A549 (cell line): ENCODE data around the gene POLR1B. TPM values are rescaled to one million over a fixed set of nuclear protein-coding genes. Genes with fewer than 3 reads are reported as not detected.

Source experiments
- ATAC-seq, 2 experiments: fragments of 200-7000 bp in 1 of 2; fragments of >200 bp in 1 of 2; cut with Nextera tagmentation in 1 of 2; cut with Tn5 transposase in 1 of 2; 3 replicates each; pipeline versions ENCODE4 v1.8.0 to v1.9.1; 2018 to 2020; ENCODE audit warnings: mild to moderate bottlenecking in 1 of 2, moderate library complexity in 1 of 2
- CTCF ChIA-PET: fragments of 300-600 bp; sonication (Branson Sonifier 250); formaldehyde crosslinking; extraction: SDS; loops from one replicate; lab custom pipeline; 2021; ENCODE audit warnings: antibody characterized with exemption, inconsistent platforms; lab: Yijun Ruan, JAX
- POLR2A ChIA-PET: fragments of 350-600 bp; formaldehyde crosslinking; extraction: SDS; loops from one replicate; lab custom pipeline; 2021; ENCODE audit warnings: antibody characterized with exemption, inconsistent platforms; lab: Yijun Ruan, JAX
- DNase-seq, 2 experiments: peaks; one replicate each; pipeline versions ENCODE4 v3.0.0 to v3.0.0-alpha.2; 2011 to 2016; ENCODE audit warnings: low read depth in 1 of 2, low spot score in 1 of 2
- FAIRE-seq: peaks from 2 replicates; lab custom pipeline; 2011; peaks lifted over from hg19 to GRCh38; lab: Jason Lieb, UNC
- H3K27ac ChIP-seq, 2 experiments: fragments of >200 bp; sonication (Bioruptor Twin); formaldehyde crosslinking; 3 replicates each; pipeline ENCODE4 v1.5.1; 2016 to 2017
- H3K4me1 ChIP-seq: fragments of >200 bp; sonication (Bioruptor Twin); formaldehyde crosslinking; 3 replicates; pipeline ENCODE4 v1.6.1; 2016
- H3K4me2 ChIP-seq: fragments of >200 bp; sonication (Bioruptor Twin); formaldehyde crosslinking; 3 replicates; pipeline ENCODE4 v1.6.1; 2016
- H3K4me3 ChIP-seq: fragments of >200 bp; sonication (Bioruptor Twin); formaldehyde crosslinking; 3 replicates; pipeline ENCODE4 v1.5.1; 2016
- H3K9me3 ChIP-seq: fragments of >200 bp; sonication (Bioruptor Twin); formaldehyde crosslinking; 3 replicates; pipeline ENCODE4 v1.6.1; 2016
- ATOH8 ChIP-seq: fragments of 250-450 bp; sonication (Bioruptor Pico); IDR thresholded peaks from 2 replicates; pipeline ENCODE4 v1.5.0; 2020; ENCODE audit warnings: low read depth, mild to moderate bottlenecking, moderate library complexity
- CBX2 ChIP-seq: fragments of 200-600 bp; sonication (generic); IDR thresholded peaks from 2 replicates; pipeline ENCODE4 v1.6.1; 2016; ENCODE audit warnings: low read depth, mild to moderate bottlenecking, borderline replicate concordance
- CBX8 ChIP-seq: fragments of 200-600 bp; sonication (generic); IDR thresholded peaks from 2 replicates; pipeline ENCODE4 v1.6.1; 2016
- CHD4 ChIP-seq: fragments of 200-600 bp; sonication (generic); IDR thresholded peaks from 2 replicates; pipeline ENCODE4 v1.6.1; 2016; ENCODE audit warnings: antibody characterized with exemption, mild to moderate bottlenecking, borderline replicate concordance
- EHMT2 ChIP-seq: fragments of 200-600 bp; sonication (generic); IDR thresholded peaks from 2 replicates; pipeline ENCODE4 v1.6.1; 2016; ENCODE audit warnings: antibody characterized with exemption, low read depth, mild to moderate bottlenecking, moderate library complexity
- ELK1 ChIP-seq: fragments of 150-350 bp; IDR thresholded peaks from 2 replicates; pipeline ENCODE4 v1.6.1; 2014; ENCODE audit warnings: low read depth, mild to moderate bottlenecking, low read length
- ESRRA ChIP-seq: fragments of 150-350 bp; IDR thresholded peaks from 2 replicates; pipeline ENCODE4 v1.6.1; 2014; ENCODE audit warnings: mild to moderate bottlenecking, low read length, borderline replicate concordance
- GATA3 ChIP-seq: IDR thresholded peaks from 2 replicates; pipeline ENCODE4 v1.6.1; 2012; ENCODE audit warnings: borderline replicate concordance
- HES2 ChIP-seq: fragments of >200 bp; sonication (Bioruptor Twin); formaldehyde crosslinking; IDR thresholded peaks from 2 replicates; pipeline ENCODE4 v1.6.1; 2016
- HEYL ChIP-seq: fragments of 250-450 bp; sonication (Bioruptor Pico); IDR thresholded peaks from 2 replicates; pipeline ENCODE4 v1.8.0; 2021; ENCODE audit warnings: mild to moderate bottlenecking, moderate library complexity
- HOXA7 ChIP-seq: fragments of 250-450 bp; sonication (Bioruptor Pico); IDR thresholded peaks from 2 replicates; pipeline ENCODE4 v1.5.0; 2020; ENCODE audit warnings: mild to moderate bottlenecking, moderate library complexity
- HOXB13 ChIP-seq: fragments of 250-450 bp; sonication (Bioruptor Pico); IDR thresholded peaks from 2 replicates; pipeline ENCODE4 v1.5.0; 2020; ENCODE audit warnings: low read depth, mild to moderate bottlenecking, moderate library complexity
- JUNB ChIP-seq: fragments of >200 bp; sonication (Bioruptor Twin); formaldehyde crosslinking; IDR thresholded peaks from 2 replicates; pipeline ENCODE4 v1.6.1; 2016
- KDM1A ChIP-seq: fragments of 200-600 bp; sonication (generic); IDR thresholded peaks from 2 replicates; pipeline ENCODE4 v1.6.1; 2016; ENCODE audit warnings: low read depth, mild to moderate bottlenecking
- MAFK ChIP-seq: fragments of 450-650 bp; IDR thresholded peaks from 2 replicates; pipeline ENCODE4 v1.6.1; 2014; ENCODE audit not compliant: partially characterized antibody
- MAX ChIP-seq: IDR thresholded peaks from 2 replicates; pipeline ENCODE4 v1.6.1; 2012
- NFE2L2 ChIP-seq: fragments of 150-350 bp; conservative IDR thresholded peaks from 2 replicates; pipeline ENCODE4 v1.6.1; 2014; ENCODE audit warnings: low read length
- PHF8 ChIP-seq: fragments of 200-600 bp; sonication (generic); IDR thresholded peaks from 2 replicates; pipeline ENCODE4 v1.6.1; 2016; ENCODE audit warnings: low read depth, mild to moderate bottlenecking, antibody characterized with exemption, moderate library complexity, borderline replicate concordance
- POLR2A ChIP-seq: IDR thresholded peaks from 2 replicates; pipeline ENCODE4 v1.6.1; 2012; ENCODE audit warnings: mild to moderate bottlenecking, low read length
- POLR2AphosphoS2 ChIP-seq: conservative IDR thresholded peaks from 2 replicates; pipeline ENCODE4 v1.6.1; 2012; ENCODE audit warnings: low read length, improper control_type of control experiment, inconsistent platforms
- RAD21 ChIP-seq, 2 experiments: fragments of >200 bp in 1 of 2; sonication (Bioruptor Twin) in 1 of 2; formaldehyde crosslinking in 1 of 2; IDR thresholded peaks in 1 of 2; conservative IDR thresholded peaks in 1 of 2; 2 replicates in 1 of 2; 3 replicates in 1 of 2; pipeline ENCODE4 v1.6.1; 2012 to 2018; ENCODE audit warnings: inconsistent platforms in 1 of 2
- REST ChIP-seq: fragments of 200-600 bp; sonication (generic); IDR thresholded peaks from 2 replicates; pipeline ENCODE4 v1.6.1; 2016; ENCODE audit warnings: antibody characterized with exemption, mild to moderate bottlenecking, moderate library complexity
- RFX5 ChIP-seq: fragments of 450-650 bp; IDR thresholded peaks from 2 replicates; pipeline ENCODE4 v1.7.1; 2014; ENCODE audit warnings: antibody characterized with exemption, mild to moderate bottlenecking, moderate library complexity
- RNF2 ChIP-seq: fragments of 200-600 bp; sonication (generic); IDR thresholded peaks from 2 replicates; pipeline ENCODE4 v1.6.1; 2016; ENCODE audit warnings: low read depth, mild to moderate bottlenecking, antibody characterized with exemption, moderate library complexity, borderline replicate concordance
- SREBF2 ChIP-seq: fragments of 450-650 bp; IDR thresholded peaks from 2 replicates; pipeline ENCODE4 v1.6.1; 2014; ENCODE audit warnings: mild to moderate bottlenecking, moderate library complexity
- TFCP2L1 ChIP-seq: fragments of 250-450 bp; sonication (Bioruptor Pico); IDR thresholded peaks from 2 replicates; pipeline ENCODE4 v1.5.0; 2021; ENCODE audit warnings: mild to moderate bottlenecking
- TP53 ChIP-seq: fragments of 250-450 bp; sonication (Bioruptor Pico); IDR thresholded peaks from 2 replicates; pipeline ENCODE4 v1.5.0; 2021; ENCODE audit warnings: mild to moderate bottlenecking, moderate library complexity
- ZFP36 ChIP-seq: fragments of 450-650 bp; IDR thresholded peaks from 2 replicates; pipeline ENCODE4 v1.6.1; 2014; ENCODE audit warnings: borderline replicate concordance; ENCODE audit not compliant: partially characterized antibody
- ZSCAN20 ChIP-seq: fragments of 250-450 bp; sonication (Bioruptor Pico); IDR thresholded peaks from 2 replicates; pipeline ENCODE4 v1.8.0; 2022; ENCODE audit warnings: mild to moderate bottlenecking, moderate library complexity
- WGBS: methylation state at CpG from one replicate; pipeline ENCODE4 v1.1.6; 2017; ENCODE audit errors: missing lambda C conversion rate; 5-methylcytosine and 5-hydroxymethylcytosine counted together
- polyA minus RNA-seq: library from RNA; depleted of rRNA, polyadenylated mRNA; stranded (reverse); fragments of >200 nt; gene quantifications from 2 replicates; pipeline ENCODE4 v1.2.3, GENCODE V29; 2011; rRNA and poly(A)+ RNA removed
- polyA plus RNA-seq, 4 experiments: library from polyadenylated mRNA; depleted of rRNA in 3 of 4; stranded (reverse); fragments of >200 nt; fragmentation: RNase III in 1 of 4; extraction: RNeasy Plus Mini Kit Qiagen cat#74134 plus additional on column Dnase treatment in 1 of 4; gene quantifications; 2 replicates in 3 of 4; 3 replicates in 1 of 4; pipeline ENCODE4 v1.2.3, GENCODE V29; 2011 to 2017
- TF ChIP-seq, protein P1 (sequence below): IDR thresholded peaks from 2 replicates; pipeline ENCODE4 v1.6.1; 2012
- TF ChIP-seq, protein P2 (sequence below): fragments of >200 bp; sonication (Bioruptor Twin); formaldehyde crosslinking; IDR thresholded peaks from 3 replicates; pipeline ENCODE4 v1.6.1; 2016

The POLR1B gene
- polyA plus RNA-seq (2011; rRNA removed) (41.2 and 50.7 TPM in 2 replicates), polyA plus RNA-seq (2017; fragmentation: RNase III; extraction: RNeasy Plus Mini Kit Qiagen cat#74134 plus additional on column Dnase treatment) (18.9 to 20.6 TPM (median 19.0 TPM) in 3 replicates), polyA minus RNA-seq (83.6 and 118 TPM in 2 replicates)
- 11.4 and 12.9 TPM in 2 replicates for polyA plus RNA-seq (2012; cell fraction: cytosol; rRNA removed)
- 24.6 and 35.2 TPM in 2 replicates for polyA plus RNA-seq (2012; cell fraction: nucleus; rRNA removed)

DNA sequence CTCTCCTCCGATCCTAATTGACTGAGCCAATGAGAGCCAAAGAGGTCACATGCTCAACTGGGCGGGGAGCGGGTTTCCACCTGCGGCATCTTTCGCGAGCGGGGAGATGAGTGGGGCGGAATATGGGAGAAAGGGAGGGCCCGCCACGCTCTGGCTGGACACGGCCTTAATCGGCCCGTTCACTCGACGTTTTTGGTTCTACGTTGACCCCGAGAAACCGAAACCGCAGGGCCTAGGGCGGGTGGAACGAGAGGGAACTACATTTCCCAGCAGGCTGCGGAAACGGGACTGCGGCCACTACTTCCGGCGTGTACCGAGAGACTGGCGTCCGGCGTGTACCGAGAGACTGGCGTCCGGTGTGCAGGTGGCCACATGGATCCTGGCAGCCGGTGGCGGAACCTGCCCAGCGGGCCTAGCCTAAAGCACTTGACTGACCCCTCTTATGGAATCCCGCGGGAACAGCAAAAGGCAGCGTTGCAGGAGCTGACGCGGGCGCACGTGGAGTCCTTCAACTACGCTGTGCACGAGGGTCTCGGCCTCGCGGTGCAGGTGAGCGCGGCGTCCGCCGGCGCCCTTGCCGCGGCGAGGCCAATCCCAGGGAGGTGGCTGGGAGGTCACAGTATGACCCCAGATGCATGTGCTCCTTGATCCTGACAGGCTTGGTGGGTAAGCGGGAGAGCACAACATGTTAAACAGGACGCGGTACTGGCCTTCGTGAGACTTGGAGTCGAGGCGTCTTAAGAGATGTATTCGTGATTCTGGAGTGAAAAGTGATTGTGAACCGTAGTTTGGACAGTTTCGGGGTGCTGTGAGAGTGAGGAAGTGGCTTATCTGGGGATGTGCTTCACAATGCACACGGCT, at the start of gene POLR1B:
Gene POLR1B (plus strand): TSS at position 343 of the 861 bp plus-strand sequence. CDS start 30 bp downstream, at position 373.
- DNase-seq: peak; percentile 81 to 92
- no peaks in the 10 kb centered on the region for H3K9me3 ChIP-seq
- WGBS: under 1% methylated on average over 66 of the region's 67 CpGs
- peak within 1 kb of the TSS; percentile 85 to 96 for H3K27ac ChIP-seq
- ChIA-PET CTCF (interaction anchor here (0.8 to 3.9 kb wide), 2 partner anchors 35 to 184 kb away, joined by 3 to 14 read pairs; no protein-coding TSS in a partner anchor), POLR2A (no interaction called here)
- peak within 1 kb of the TSS; percentile 96 for H3K4me3 ChIP-seq
- peaks cover 29% of the 10 kb centered on the region; the same call in 2 of the 3 replicates for H3K4me1 ChIP-seq
- H3K4me2 ChIP-seq: peak within 1 kb of the TSS; percentile 99
- FAIRE-seq: no peak
- ATAC-seq: peak; percentile 96 to 97
- TF ChIP-seq RNF2 (no peak), CBX8 (no peak), ATOH8 (CRISPR knock-in tag) (no peak), TP53 (CRISPR knock-in tag) (no peak), RFX5 (no peak), KDM1A (peak; percentile 97), POLR2AphosphoS2 (no peak), PHF8 (peak; percentile 80), ELK1 (no peak), HES2 (no peak), MAX (peak; percentile 98), ESRRA (0 out of 2 replicates have a peak, but pooled peaks have one; percentile 4), HOXA7 (CRISPR knock-in tag) (no peak), SREBF2 (no peak), ZSCAN20 (CRISPR knock-in tag) (no peak), EHMT2 (no peak), MAFK (no peak), JUNB (no peak), NFE2L2 (no peak), ZFP36 (no peak), POLR2A (peak; percentile 77), REST (peak; percentile 53), RAD21 (conservative IDR thresholded peaks at IDR 0.05 in 1 of 2, IDR thresholded peaks at IDR 0.05 in 1 of 2) (no peak), HOXB13 (no peak), CBX2 (no peak), GATA3 (peak; percentile 5; the same call in 1 of the 2 replicates), CHD4 (no peak), HEYL (CRISPR knock-in tag) (no peak), TFCP2L1 (peak; percentile 57; the same call in 1 of the 2 replicates)
- TF ChIP-seq, protein P1, sequence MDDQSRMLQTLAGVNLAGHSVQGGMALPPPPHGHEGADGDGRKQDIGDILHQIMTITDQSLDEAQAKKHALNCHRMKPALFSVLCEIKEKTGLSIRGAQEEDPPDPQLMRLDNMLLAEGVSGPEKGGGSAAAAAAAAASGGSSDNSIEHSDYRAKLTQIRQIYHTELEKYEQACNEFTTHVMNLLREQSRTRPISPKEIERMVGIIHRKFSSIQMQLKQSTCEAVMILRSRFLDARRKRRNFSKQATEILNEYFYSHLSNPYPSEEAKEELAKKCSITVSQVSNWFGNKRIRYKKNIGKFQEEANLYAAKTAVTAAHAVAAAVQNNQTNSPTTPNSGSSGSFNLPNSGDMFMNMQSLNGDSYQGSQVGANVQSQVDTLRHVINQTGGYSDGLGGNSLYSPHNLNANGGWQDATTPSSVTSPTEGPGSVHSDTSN: no peak
- TF ChIP-seq, protein P2, sequence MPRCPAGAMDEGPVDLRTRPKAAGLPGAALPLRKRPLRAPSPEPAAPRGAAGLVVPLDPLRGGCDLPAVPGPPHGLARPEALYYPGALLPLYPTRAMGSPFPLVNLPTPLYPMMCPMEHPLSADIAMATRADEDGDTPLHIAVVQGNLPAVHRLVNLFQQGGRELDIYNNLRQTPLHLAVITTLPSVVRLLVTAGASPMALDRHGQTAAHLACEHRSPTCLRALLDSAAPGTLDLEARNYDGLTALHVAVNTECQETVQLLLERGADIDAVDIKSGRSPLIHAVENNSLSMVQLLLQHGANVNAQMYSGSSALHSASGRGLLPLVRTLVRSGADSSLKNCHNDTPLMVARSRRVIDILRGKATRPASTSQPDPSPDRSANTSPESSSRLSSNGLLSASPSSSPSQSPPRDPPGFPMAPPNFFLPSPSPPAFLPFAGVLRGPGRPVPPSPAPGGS: peak; percentile 29; the same call in 1 of the 3 replicates
